GM12874 (cell line): Measurements from ENCODE around the gene FMNL3.

Experiments
- TF ChIP-seq, protein P1 (sequence below): IDR thresholded peaks from 2 replicates; pipeline ENCODE4 v1.5.1; 2011; ENCODE audit warnings: low read depth, mild to moderate bottlenecking, control low read depth, low read length, moderate library complexity; ENCODE audit not compliant: insufficient read depth

FMNL3 gene

DNA sequence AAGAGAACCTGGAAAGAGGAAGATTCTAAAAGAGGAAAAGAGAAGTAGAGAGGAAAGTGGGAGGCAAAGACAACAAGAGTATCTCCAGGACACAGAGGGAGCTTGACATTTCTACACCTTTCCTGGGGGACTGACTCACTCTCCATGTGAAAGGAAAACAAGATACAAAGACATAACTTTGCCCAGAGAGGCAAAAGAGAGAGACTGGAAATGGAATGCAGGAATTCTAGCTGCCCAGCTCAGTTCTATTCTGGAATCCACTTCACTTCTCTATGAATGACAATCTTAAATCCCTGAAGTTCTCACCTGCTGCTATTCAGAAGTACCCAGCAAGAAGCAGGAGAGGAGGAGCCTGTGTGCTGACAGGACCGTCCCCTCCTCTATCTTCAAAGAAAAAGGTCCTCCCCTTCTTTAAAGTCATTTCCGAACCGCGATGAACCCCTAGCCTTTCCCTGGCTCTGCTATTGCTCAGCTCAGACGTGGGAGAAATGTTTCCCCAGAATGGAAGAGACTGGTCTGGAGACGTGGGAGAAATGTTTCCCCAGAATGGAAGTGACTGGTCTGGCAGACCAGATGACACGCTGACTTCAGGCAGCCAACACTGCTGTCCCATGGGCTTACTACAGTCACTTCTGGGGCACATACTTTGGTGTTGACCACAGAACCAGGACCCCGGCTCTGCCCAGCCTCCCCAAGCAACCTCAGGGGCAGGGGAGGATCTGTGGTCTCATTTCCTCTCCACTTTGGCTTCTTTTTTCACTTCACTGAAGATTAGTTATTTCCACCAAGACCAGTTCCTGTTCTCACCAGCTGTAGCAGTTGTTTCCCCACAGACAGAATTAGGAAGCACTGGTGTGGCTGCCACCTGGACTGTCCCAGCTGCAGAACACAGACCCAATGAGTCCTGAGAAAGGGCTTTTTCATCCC, 8.3 kb downstream of the FMNL3 start:
- TF ChIP-seq, protein P1, sequence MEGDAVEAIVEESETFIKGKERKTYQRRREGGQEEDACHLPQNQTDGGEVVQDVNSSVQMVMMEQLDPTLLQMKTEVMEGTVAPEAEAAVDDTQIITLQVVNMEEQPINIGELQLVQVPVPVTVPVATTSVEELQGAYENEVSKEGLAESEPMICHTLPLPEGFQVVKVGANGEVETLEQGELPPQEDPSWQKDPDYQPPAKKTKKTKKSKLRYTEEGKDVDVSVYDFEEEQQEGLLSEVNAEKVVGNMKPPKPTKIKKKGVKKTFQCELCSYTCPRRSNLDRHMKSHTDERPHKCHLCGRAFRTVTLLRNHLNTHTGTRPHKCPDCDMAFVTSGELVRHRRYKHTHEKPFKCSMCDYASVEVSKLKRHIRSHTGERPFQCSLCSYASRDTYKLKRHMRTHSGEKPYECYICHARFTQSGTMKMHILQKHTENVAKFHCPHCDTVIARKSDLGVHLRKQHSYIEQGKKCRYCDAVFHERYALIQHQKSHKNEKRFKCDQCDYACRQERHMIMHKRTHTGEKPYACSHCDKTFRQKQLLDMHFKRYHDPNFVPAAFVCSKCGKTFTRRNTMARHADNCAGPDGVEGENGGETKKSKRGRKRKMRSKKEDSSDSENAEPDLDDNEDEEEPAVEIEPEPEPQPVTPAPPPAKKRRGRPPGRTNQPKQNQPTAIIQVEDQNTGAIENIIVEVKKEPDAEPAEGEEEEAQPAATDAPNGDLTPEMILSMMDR, result no peak

DNA sequence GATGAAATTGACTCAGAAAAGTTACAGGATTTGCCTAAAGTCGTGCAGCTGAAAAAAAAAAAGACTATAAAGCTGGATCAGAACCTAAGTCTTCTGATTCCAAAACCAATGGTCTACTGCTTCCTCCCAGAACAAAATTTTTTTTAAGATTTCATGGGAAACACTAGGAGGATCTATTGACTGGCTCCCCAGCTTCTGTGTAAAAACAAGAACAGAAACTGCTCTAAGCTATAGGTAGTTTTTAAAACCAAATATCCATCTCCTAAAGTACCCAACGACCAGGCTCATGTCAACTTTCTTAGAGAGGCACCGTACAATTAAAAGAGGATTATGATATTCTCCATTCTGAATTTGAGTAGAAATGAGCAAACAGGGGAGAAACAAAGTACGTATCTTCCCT, 9.4 kb downstream of the FMNL3 start:
- TF ChIP-seq, protein P1, result no peak

DNA sequence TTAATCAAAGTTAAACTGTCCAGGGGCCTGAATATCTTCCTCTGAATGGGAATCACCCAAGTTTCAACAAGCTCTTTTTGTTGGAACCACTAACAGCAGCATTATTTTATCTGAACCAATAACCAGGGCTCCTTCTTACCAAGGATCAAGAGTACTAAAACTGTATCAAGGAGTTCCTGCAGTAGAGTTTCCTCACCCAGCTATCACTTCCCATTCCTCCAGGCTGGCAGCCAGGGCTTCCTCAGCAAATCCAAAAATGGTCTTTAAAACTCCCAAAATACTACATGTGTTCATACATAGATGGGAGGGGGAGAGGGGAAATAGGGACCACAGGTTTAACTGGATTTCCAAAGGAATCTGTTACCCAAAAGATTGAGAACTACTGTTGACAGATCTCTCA, 10.5 kb downstream of the FMNL3 start:
- TF ChIP-seq, protein P1, result no peak

DNA sequence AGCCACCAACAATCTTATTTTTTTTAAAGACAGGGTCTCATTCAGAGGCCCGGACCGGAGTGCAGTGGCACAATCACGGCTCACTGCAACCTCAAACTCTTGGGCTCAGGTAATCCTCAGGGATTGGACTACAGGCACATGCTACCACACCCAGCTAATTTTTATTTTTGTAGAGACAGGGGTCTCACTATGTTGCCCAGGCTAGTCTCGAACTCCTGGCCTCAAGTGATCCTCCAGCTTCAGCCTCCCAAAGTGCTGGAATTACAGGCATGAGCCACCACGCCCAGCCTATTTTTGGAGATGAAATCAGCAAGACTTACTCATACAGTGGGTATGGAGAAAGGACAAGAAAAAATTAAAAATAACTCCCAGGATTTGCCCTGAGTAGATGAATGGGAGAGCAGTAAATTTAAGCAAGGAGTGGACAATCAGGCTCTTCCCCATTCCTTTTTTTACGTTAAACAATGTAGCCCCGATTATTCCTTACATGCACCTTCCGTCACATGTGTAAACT, 13.2 kb downstream of the FMNL3 start:
- TF ChIP-seq, protein P1, result no peak

DNA sequence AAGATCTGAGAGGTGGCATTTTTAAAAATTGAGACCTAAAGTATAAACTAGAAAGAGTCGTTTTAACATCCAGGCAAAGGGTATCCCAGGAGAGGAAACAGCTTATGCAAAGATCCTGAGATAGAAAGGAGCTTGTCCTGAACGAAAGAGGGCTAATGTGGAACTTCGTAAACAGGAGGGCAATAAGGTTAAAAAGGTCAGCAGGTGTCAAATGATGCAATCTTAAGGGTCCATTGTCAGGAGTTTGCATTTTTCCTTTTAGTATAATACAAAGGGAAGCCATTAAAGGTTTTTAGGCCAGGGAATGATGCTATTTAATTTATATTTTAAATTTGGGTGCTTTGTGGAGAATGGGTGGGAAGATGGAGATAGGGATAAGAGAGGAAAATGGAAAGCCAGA, 14.4 kb downstream of the FMNL3 start:
- TF ChIP-seq, protein P1, result no peak

DNA sequence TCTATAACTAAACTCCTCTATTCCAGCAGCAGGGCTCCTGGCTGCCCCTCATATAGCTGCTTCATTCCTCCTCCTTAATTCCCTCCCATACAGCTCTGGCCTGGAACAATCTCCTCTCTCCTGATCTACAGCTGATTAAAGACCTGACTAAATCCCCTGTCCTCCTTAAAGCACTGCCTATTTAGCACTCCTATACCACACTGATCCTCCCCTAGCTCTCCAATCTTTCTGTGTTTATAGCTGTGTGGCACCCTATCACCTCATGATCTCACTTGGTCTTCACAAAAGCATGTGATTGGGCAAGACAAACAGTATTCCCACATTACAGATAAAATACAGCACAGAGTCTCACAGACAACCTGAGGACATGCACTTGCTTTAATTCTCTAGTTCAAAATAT, 17.4 kb downstream of the FMNL3 start:
- TF ChIP-seq, protein P1, result no peak

DNA sequence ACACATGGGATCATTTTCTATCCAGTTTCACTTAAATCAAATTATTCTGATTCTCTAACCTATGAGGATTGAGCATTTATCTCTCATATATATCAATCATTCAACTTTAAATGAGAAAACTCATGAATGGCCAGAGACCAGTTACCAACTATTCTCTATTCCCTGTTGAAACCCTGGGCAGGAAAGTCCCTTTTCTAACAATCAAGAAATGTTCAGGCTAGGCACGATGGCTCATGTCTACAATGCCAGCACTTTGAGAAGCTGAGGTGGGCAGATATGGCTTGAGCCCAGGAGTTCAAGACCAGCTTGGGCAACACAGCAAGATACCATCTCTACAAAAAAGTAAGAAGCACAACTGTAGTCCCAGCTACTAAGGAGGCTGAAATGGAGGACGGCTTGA, 18.0 kb downstream of the FMNL3 start:
- TF ChIP-seq, protein P1, result no peak
